Measurements from ENCODE around the gene SHC4. TPM values are rescaled to one million over a fixed set of nuclear protein-coding genes. Genes with fewer than 3 reads are reported as not detected.
A peak's percentile ranks its signal among the peaks of the same experiment; 100 is the strongest.

The SHC4 gene
- total and polyA plus RNA-seq, 9 of the 15 experiments (the other 6 are each of a cell fraction or from before 2014, with no cell fraction given) = 0.43 to 1.2 (median 0.67) TPM

DNA sequence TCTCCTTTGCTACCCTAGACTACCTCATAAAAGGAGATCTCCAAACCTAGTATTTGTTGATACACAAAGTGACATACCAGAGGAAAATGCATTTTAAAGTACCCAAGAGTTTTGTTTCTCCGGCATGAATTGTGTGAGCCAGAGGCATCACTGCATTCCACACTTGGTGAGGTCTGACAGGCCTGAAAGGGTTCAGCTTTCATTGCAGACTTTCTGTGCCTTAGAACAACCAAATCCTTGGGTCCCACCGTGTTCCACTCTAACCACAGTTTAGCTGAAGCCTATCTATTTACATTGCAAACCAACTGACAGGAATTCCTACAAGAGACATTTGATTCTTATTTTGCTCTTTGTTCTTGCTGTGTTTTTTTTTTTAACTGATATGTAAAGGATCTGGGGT lies 106.8 kb downstream of the SHC4 start:
- H3K9me3 ChIP-seq (replicated peaks; ENCODE audit: control insufficient read depth, insufficient read depth, low read depth, low read length) = no peaks in the 10 kb centered on the region
- no peak for FAIRE-seq
- H3K4me2 ChIP-seq (ENCODE audit: insufficient read depth, low read length) = no peak overlapping the region
- H3K27me3 ChIP-seq (ENCODE audit: control insufficient read depth in 2 of 2, insufficient read depth in 2 of 2, low read length in 2 of 2) = no peaks in the 10 kb centered on the region
- intact Hi-C loops (cut with micrococcal nuclease) (loop anchor here (1.0 to 5.0 kb wide), 3 partner anchors 45 to 499 kb away; partner anchors contain the start of gene CEP152), in situ Hi-C loops (cut with MboI) (loop anchor here (10.0 kb wide), 1 partner anchor 1288 kb away; no protein-coding TSS in a partner anchor)
- no peaks in the 10 kb centered on the region for H3K36me3 ChIP-seq (ENCODE audit: control insufficient read depth, insufficient read depth, low read length)
- no peaks in the 10 kb centered on the region for H3K9me1 ChIP-seq (ENCODE audit: control insufficient read depth, insufficient read depth, low read length)
- no peak for ATAC-seq
- WGBS (ENCODE audit: insufficient coverage, low coverage, missing lambda C conversion rate) = 51% methylated on average over 2 of the region's 2 CpGs
- no peak overlapping the region for H3K27ac ChIP-seq (ENCODE audit: extremely low read depth, low read depth, low read length)
- DNase-seq (ENCODE audit: extremely low read depth in 1 of 4, low spot score in 3 of 4) = no peak
- BruUV-seq (replicated peaks) = no TSS peak
- CTCF ChIA-PET (ENCODE audit: low intra/inter-chr PET ratio) = interaction anchor here (1.2 kb wide), 1 partner anchor 277 kb away, joined by 3 read pairs; no protein-coding TSS in a partner anchor
- peak overlapping the region; percentile 46; the same call in 1 of the 2 replicates for H2AFZ ChIP-seq (ENCODE audit: low read depth, low read length)
- POLR2A ChIA-PET = no interaction called here
- no peak for TF ChIP-seq ZNF384 (IDR thresholded peaks at IDR 0.05; ENCODE audit: low read depth, low read length)
- no peak for TF ChIP-seq RBM34 (IDR thresholded peaks at IDR 0.05; ENCODE audit: borderline replicate concordance, insufficient read depth, low read length)
- no peak for TF ChIP-seq ZNF512 (tag; IDR thresholded peaks at IDR 0.05)
- TF ChIP-seq ZNF76 (CRISPR knock-in tag; IDR thresholded peaks at IDR 0.05; ENCODE audit: borderline replicate concordance) = no peak
- H3K9ac ChIP-seq (ENCODE audit: insufficient read depth in 1 of 2, low read depth in 2 of 2, low read length in 2 of 2) = no peak overlapping the region
- H3K4me1 ChIP-seq (replicated peaks in 1 of 2; ENCODE audit: control insufficient read depth in 2 of 2, insufficient read depth in 2 of 2, low read length in 2 of 2) = peaks cover 0 to 24% of the 10 kb centered on the region in 2 experiments; a peak in 4 of 5 replicates
- H3K4me3 ChIP-seq = no peak overlapping the region
- no peaks in the 10 kb centered on the region for H4K20me1 ChIP-seq (replicated peaks; ENCODE audit: control insufficient read depth, insufficient read depth, low read length)
- H3K79me2 ChIP-seq (ENCODE audit: control insufficient read depth, insufficient read depth, low read length) = no peaks in the 10 kb centered on the region

Measured in K562 (cell line).